Spleen (tissue), 13 donors: Measurements from ENCODE around the gene OR51G2. TPM values are rescaled to one million over a fixed set of nuclear protein-coding genes. Genes with fewer than 3 reads are reported as not detected.
"Not testable (repeated sequence)": the region's sequence is repeated elsewhere in the genome, so short reads cannot be mapped to it uniquely, and the experiment has no call there.

Source experiments
- DNase-seq: peaks from one replicate; pipeline ENCODE4 v3.0.0-alpha.2; 2020
- H3K27ac ChIP-seq, 8 donors: fragments of 200-600 bp; sonication (generic) in 7 of 8; 1 replicate in 4 of 8; 2 replicates in 4 of 8; pipeline versions ENCODE4 v1.5.0 to v1.8.0; 2016 to 2021; ENCODE audit warnings: inconsistent platforms in 4 of 8, mild to moderate bottlenecking in 4 of 8, moderate library complexity in 1 of 8
- H3K27me3 ChIP-seq, 7 donors: fragments of 200-600 bp; sonication (generic) in 6 of 7; replicated peaks in 1 of 7; 1 replicate in 4 of 7; 2 replicates in 3 of 7; pipeline versions ENCODE4 v1.5.0 to v1.8.0; 2016 to 2021; ENCODE audit warnings: inconsistent platforms in 3 of 7, mild to moderate bottlenecking in 1 of 7
- H3K36me3 ChIP-seq, 6 donors: fragments of 200-600 bp; sonication (generic) in 5 of 6; 1 replicate in 4 of 6; 2 replicates in 2 of 6; pipeline versions ENCODE4 v1.5.0 to v1.8.0; 2016 to 2021; ENCODE audit warnings: inconsistent platforms in 2 of 6
- H3K4me1 ChIP-seq, 6 donors: fragments of 200-600 bp; sonication (generic) in 5 of 6; 1 replicate in 3 of 6; 2 replicates in 3 of 6; pipeline versions ENCODE4 v1.5.0 to v1.8.0; 2016 to 2021; ENCODE audit warnings: inconsistent platforms in 3 of 6
- H3K4me3 ChIP-seq, 8 donors: fragments of 200-600 bp; sonication (generic) in 7 of 8; 1 replicate in 4 of 8; 2 replicates in 4 of 8; pipeline versions ENCODE4 v1.5.0 to v1.8.0; 2016 to 2021; ENCODE audit warnings: inconsistent platforms in 4 of 8, mild to moderate bottlenecking in 4 of 8, moderate library complexity in 2 of 8
- H3K9me3 ChIP-seq, 8 donors: fragments of 200-600 bp; sonication (generic) in 7 of 8; 1 replicate in 4 of 8; 2 replicates in 4 of 8; pipeline versions ENCODE4 v1.5.0 to v1.8.0; 2016 to 2021; ENCODE audit warnings: inconsistent platforms in 4 of 8
- CTCF ChIP-seq, 11 experiments: fragments of 200-600 bp in 7 of 11; fragments of 450-650 bp in 4 of 11; sonication (generic) in 4 of 11; IDR thresholded peaks in 8 of 11; conservative IDR thresholded peaks in 3 of 11; 1 replicate in 7 of 11; 2 replicates in 4 of 11; pipeline versions ENCODE4 v1.4.0 to v1.8.0; 2016 to 2021; ENCODE audit warnings: antibody characterized with exemption in 11 of 11, inconsistent platforms in 4 of 11, mild to moderate bottlenecking in 1 of 11
- POLR2A ChIP-seq, 3 donors: fragments of 450-650 bp; IDR thresholded peaks; one replicate each; pipeline ENCODE4 v1.5.1; 2017; ENCODE audit warnings: antibody characterized with exemption in 3 of 3, mild to moderate bottlenecking in 1 of 3
- POLR2AphosphoS5 ChIP-seq, 3 donors: sonication (generic); formaldehyde crosslinking; IDR thresholded peaks; one replicate each; pipeline ENCODE4 v1.5.1; 2017; ENCODE audit warnings: antibody characterized with exemption in 3 of 3
- WGBS, 5 donors: extraction: QIAGEN DNeasy Blood & Tissue Kit in 3 of 5; methylation state at CpG; one replicate each; pipeline versions ENCODE4 v1.1.5 to v1.1.7; 2013 to 2018; 5-methylcytosine and 5-hydroxymethylcytosine counted together
- intact Hi-C: fragments of 100-400 bp; cut with DNase I; formaldehyde crosslinking; loops from one replicate; pipeline ENCODE4 v1.15.0; 2023; ENCODE audit warnings: low total_unique reads
- long read RNA-seq, 2 donors: transcript quantifications; one replicate each; lab custom pipeline, GENCODE V29; 2026
- polyA plus RNA-seq, 3 donors: library from polyadenylated mRNA; stranded (reverse); fragments of 200-250 nt; gene quantifications; one replicate each; pipeline ENCODE4 v1.2.1, GENCODE V29; 2013
- total RNA-seq, 7 donors: library from RNA; depleted of rRNA in 3 of 7; stranded (reverse); fragments of >200 nt in 3 of 7; fragmentation: NEBNext Ultra II Directional in 4 of 7; extraction: Animal tissue kit (Norgen Biotek cat#: 25700) in 4 of 7; gene quantifications; one replicate each; pipeline versions ENCODE4 v1.1.0 to v1.2.1, GENCODE V29; 2016 to 2021
- donor health status: healthy with polysubstance abuse.
- donor health status: DM: no; HTN: no; CAD: no; lungs with moderate emphysema.
- donor health status: DM: no; HTN: no; CAD: no.
- donor health status: Bipolar disorder and iron deficiency.
- donor health status: healthy.
- donor health status: DM: no; HTN: no; CAD: no.
- donor health status: DM: yes; HTN: yes; CAD: no.

The OR51G2 gene
- not detected for total RNA-seq
- polyA plus RNA-seq = not detected
- long read RNA-seq, donor 1 = 0 reads
- long read RNA-seq, donor 2 = 0 reads

- Histone ChIP-seq H3K4me1 (no peaks in the 10 kb centered on the region), H3K27me3 (no peaks in the 10 kb centered on the region), H3K36me3 (no peaks in the 10 kb centered on the region), H3K27ac (no peak within 1 kb of the TSS), H3K9me3 (no peaks in the 10 kb centered on the region), H3K4me3 (no peak within 1 kb of the TSS)
- TF ChIP-seq CTCF (IDR thresholded peaks at IDR 0.05 in 8 of 11, conservative IDR thresholded peaks at IDR 0.05 in 3 of 11) = no peak
- TF ChIP-seq POLR2AphosphoS5 (IDR thresholded peaks at IDR 0.05) = no peak
- no peak for TF ChIP-seq POLR2A (IDR thresholded peaks at IDR 0.05)
- 72 to 89% (median 83%) methylated on average over 4 of the region's 4 CpGs for WGBS, 5 donors
- no peak for DNase-seq
- intact Hi-C loops = no loop called here
Observed at GRCh38 chr11:4919250-4919649, at the start of gene OR51G2. OR51G2 (minus strand) TSS chr11:4919350; CDS start chr11:4915663, 3,687 bp downstream.

- H3K4me3 ChIP-seq = no peak overlapping the region
- H3K4me1 ChIP-seq = no peaks in the 10 kb centered on the region
- intact Hi-C loops = no loop called here
- no peak overlapping the region for H3K27ac ChIP-seq
- DNase-seq = no peak
- H3K27me3 ChIP-seq = no peaks in the 10 kb centered on the region
- peaks cover 0 to 7% (median 0%) of the 10 kb centered on the region in 8 donors for H3K9me3 ChIP-seq
- H3K36me3 ChIP-seq = no peaks in the 10 kb centered on the region
- no peak for TF ChIP-seq POLR2A (IDR thresholded peaks at IDR 0.05)
- TF ChIP-seq CTCF (IDR thresholded peaks at IDR 0.05 in 8 of 11, conservative IDR thresholded peaks at IDR 0.05 in 3 of 11) = no peak
- TF ChIP-seq POLR2AphosphoS5 (IDR thresholded peaks at IDR 0.05) = no peak
- 68 to 86% (median 79%) methylated on average over 1 of the region's 1 CpG for WGBS, 5 donors
Observed at GRCh38 chr11:4962816-4963215, 43.7 kb upstream of the OR51G2 start.

GRCh38 chr11:4960877-4961276 is 41.7 kb upstream of the OR51G2 start:
- Histone ChIP-seq H3K4me1 (no peaks in the 10 kb centered on the region), H3K36me3 (no peaks in the 10 kb centered on the region), H3K9me3 (peaks cover 0 to 7% (median 0%) of the 10 kb centered on the region in 8 donors), H3K4me3 (no peak overlapping the region), H3K27me3 (no peaks in the 10 kb centered on the region), H3K27ac (no peak overlapping the region)
- 70 to 85% (median 79%) methylated on average over 3 of the region's 3 CpGs for WGBS, 5 donors
- intact Hi-C loops = no loop called here
- DNase-seq = no peak
- TF ChIP-seq POLR2AphosphoS5 (IDR thresholded peaks at IDR 0.05) = no peak
- TF ChIP-seq CTCF (IDR thresholded peaks at IDR 0.05 in 8 of 11, conservative IDR thresholded peaks at IDR 0.05 in 3 of 11) = no peak
- TF ChIP-seq POLR2A (IDR thresholded peaks at IDR 0.05) = no peak

- no peak overlapping the region for H3K27ac ChIP-seq
- intact Hi-C loops = no loop called here
- no peak for DNase-seq
- no peak for TF ChIP-seq POLR2A (IDR thresholded peaks at IDR 0.05)
- no peak for TF ChIP-seq CTCF (IDR thresholded peaks at IDR 0.05 in 8 of 11, conservative IDR thresholded peaks at IDR 0.05 in 3 of 11)
- no peak for TF ChIP-seq POLR2AphosphoS5 (IDR thresholded peaks at IDR 0.05)
- no peaks in the 10 kb centered on the region for H3K36me3 ChIP-seq
- WGBS, 5 donors = 80 to 93% (median 87%) methylated on average over 4 of the region's 4 CpGs
- no peaks in the 10 kb centered on the region for H3K27me3 ChIP-seq
- no peaks in the 10 kb centered on the region for H3K9me3 ChIP-seq
- no peaks in the 10 kb centered on the region for H3K4me1 ChIP-seq
- no peak overlapping the region for H3K4me3 ChIP-seq
Observed at GRCh38 chr11:4957396-4957795, 38.2 kb upstream of the OR51G2 start.

GRCh38 chr11:4955613-4956012 is 36.5 kb upstream of the OR51G2 start, which contains the start of gene OR51A2:
OR51A2 (minus strand) TSS chr11:4955713; CDS start chr11:4955713, 0 bp downstream.
- DNase-seq, intact Hi-C loops, H3K9me3 ChIP-seq, H3K27ac ChIP-seq, H3K36me3 ChIP-seq, H3K4me3 ChIP-seq, H3K27me3 ChIP-seq, H3K4me1 ChIP-seq: not testable (repeated sequence)
- 65 to 84% (median 76%) methylated on average over 2 of the region's 2 CpGs for WGBS, 5 donors
